NCI-H187 (cell line): ENCODE data around the gene FITM1.

Source experiments
- DNase-seq, 2 experiments: peaks; one replicate each; lab custom pipeline; 2025; lab: John Stamatoyannopoulos, UW

FITM1 gene

DNA sequence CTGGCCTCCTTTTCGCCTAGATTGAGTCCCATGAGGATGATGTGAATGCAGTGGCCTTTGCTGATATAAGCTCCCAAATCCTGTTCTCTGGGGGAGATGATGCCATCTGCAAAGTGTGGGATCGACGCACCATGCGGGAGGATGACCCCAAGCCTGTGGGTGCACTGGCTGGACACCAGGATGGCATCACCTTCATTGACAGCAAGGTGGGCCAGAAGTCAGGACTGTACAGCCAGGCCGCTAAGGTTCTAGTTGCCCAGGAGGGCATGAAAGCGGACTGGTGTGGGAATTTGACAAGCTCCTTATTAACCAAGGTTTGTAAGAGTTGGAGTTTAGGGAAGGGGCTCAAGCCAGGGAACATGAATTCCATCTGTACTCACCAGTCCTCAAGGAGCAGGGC lies 10.8 kb upstream of the FITM1 start:
- DNase-seq, result no peak

DNA sequence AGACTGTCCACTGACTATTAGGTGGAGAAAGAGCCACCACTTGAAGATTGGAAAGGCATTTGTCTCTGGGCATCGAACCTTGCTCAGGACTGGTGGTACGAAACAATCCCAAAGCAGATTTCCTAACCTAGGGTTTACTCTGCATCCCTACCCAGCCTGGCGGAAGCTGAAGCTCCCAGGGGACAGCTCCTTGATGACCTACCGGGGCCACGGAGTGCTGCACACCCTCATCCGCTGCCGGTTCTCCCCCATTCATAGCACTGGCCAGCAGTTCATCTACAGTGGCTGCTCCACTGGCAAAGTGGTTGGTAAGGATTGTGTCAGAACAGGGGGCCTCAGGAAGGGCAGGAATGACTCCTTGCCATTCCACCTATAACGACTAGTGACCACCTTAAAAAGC lies 9.2 kb upstream of the FITM1 start:
- DNase-seq, result no peak

DNA sequence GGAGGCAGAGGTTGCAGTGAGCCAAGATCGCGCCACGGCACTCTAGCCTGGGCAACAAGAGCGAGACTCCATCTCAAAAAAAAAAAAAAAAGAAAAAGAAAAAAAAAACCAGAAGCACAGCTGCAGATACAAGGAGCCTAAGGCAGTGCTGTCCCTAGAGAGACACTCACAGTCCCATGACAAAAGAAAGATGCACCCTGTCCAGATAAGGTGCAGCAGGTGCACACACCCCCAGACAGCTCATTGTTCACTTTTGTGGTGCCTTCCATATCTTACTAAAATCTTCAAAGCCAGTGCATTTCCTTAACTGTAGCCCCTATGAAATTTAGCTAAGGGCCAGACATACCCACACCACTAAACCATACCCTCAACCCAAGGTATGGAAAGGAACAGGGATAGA lies 8.0 kb upstream of the FITM1 start:
- DNase-seq, result no peak

DNA sequence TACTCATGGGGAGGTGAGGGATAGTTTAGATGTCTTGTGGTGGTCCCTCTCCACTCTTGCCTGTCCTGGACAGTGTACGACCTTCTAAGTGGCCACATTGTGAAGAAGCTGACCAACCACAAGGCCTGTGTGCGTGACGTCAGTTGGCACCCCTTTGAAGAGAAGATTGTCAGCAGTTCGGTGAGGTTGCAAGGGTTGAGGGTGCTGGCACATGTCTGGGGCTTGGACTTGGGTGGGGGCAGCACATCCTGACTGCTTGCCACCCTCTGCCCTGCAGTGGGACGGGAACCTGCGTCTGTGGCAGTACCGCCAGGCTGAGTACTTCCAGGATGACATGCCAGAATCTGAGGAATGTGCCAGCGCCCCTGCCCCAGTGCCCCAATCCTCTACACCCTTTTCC lies 7.6 kb upstream of the FITM1 start:
- DNase-seq, result no peak

DNA sequence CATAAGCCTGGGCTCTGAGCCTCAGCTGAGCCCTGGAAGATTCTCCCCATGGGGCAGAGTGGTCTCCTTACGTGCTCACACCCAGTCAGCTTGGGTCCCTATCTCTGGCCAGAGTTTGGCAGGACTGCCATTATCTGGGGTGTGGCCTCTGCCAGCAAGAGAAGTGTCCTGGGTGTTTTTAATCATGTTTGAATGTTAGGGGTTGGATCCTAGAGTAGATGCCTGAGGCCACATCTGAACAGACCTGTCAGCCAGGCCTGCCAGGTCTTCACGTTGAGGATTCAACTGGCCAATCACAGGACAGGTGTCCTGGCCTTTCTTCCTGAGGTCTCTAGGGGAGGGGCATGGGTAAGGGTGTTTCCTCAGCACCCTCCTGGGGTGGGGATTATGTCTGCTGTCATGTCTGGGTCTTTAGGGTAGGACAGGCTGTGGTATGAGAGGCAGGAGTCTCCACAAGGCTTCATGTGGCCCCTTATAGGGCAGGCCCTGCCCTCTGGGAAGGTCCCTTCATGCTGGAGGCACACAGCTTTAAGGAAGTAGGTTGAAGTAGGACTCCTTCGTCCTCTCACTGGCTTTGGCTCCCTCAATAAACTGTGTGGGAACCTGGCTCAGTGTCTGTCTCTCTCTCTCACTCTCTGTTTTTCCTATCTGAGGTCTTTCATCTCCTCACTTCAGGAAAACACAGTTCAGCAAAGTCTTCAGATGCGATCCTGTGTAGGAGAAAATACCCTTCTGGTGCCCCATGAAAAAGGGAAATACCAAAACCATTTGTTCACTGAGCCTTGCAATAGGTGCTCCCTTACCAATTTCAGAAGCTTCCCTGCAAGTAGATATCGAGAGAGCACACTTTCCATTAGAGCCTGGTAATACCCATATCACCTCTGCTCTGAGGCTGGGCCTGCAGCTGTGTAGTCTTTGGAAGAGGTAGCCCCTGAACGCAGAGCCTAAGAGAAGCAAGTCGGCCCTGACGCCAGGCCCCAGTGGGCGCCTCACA lies 6.7 kb upstream of the FITM1 start:
- no peak for DNase-seq

DNA sequence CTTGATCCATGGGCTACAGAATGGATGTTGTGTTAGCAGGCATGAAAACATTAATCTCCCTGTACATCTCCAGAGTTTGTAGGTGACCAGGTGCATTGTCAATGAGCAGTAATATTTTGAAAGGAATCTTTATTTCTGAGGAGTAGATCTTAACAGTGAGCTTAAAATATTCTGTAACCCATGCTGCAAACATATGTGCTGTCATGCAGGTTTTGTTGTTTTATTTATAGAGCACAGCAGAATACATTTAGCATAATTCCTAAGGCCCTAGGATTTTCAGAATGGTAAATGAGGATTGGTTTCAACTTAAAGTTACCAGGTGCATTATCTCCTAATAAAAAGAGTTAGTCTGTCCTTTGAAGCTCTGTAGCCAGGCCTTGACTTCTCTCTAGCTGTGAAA lies 3.5 kb upstream of the FITM1 start:
- DNase-seq, result no peak

DNA sequence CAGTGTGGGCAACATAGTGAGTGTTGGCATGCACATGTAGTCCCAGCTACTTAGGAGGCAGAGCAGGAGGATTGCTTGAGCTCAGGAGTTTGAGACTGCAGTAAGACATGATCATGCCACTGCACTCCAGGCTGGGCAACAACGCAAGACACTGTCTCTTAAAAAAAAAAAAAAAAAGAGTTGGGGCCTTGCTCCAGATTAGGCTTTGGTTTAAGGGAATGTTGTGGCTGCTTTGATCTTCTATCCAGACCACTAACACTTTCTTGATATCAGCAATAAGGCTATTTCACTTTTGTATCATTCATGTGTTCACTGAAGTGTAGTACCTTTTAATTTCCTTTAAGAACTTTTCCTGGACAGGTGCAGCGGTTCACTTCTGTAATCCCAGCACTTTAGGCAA lies 2.8 kb upstream of the FITM1 start:
- DNase-seq, result no peak

DNA sequence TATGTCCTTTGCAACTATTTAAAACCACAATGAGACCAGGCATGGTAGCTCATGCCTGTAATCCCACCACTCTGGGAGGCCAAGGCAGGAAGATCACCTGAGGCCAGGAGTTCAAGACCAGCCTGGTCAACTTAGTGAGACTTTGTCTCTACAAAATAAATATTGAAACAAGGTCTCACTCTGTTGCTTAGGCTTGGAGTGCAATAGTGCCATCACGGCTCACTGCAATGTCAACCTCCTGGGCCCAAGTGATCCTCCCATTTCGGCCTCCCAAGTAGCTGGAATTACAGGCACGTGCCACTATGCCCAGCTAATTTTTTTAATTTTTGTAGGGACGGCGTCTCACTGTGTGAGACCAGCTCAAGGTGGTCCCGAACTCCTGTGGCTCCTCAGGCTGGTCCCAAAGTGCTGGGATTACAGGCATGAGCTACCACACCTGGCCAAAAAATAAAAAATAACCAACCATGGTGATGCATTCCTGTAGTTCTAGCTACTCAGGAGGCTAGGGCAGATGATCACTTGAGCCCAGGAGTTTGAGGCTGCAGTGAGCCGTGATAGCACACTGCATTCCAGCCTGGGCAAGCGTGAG lies 955 bp upstream of the FITM1 start:
- DNase-seq, result no peak

DNA sequence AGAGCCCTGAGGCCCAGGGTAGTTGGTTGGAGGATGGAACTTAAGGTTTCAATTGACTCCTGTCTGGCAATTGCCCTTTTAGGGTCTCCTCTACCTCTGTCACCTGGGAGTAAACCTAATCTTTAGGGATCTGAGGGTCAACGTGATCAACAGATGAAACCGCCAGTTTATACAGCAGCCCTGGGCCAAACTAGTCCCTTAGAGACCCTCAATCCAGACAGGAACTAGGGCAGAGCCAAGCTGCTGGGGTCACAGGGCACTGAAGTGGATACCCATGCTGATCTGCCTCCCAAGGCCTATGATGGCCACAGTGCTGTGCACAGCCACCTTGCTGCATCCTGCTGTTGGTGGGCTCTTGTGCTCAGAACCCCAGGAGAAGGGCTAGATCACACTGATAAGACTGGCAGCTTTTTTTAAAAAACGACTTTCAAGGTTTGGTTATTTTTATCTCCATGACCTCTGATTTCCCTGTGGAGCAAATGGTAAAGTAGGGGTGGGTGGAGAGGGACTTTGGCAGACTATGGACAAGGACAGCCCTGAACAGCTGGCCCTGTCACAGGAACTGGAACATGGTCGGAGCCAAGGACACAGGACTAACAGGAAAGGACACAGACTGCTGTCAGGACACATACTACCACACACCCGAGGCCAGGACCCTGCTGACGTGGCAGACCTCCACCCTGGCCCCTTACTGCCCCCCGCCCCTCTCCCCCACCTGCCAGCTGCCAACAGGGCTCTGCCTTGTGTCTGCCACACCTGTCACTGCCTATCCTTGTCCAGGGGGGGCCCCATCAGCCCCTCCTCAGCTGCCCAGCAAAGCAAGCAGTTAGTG lies 474 bp downstream of the FITM1 start:
- DNase-seq, result no peak

DNA sequence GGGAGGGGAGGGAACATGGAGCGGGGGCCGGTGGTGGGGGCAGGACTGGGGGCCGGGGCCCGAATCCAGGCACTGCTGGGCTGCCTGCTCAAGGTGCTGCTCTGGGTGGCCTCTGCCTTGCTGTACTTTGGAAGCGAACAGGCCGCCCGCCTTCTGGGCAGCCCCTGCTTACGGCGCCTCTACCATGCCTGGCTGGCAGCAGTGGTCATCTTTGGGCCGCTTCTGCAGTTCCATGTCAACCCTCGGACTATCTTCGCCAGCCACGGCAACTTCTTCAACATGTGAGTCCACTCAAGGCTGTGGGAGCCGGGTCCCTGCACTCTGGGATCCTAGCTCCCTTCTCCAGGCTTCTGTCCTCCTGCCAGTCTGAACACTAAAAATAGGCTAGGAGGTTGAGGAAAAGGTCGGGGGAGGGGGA lies 1.1 kb downstream of the FITM1 start:
- no peak for DNase-seq

DNA sequence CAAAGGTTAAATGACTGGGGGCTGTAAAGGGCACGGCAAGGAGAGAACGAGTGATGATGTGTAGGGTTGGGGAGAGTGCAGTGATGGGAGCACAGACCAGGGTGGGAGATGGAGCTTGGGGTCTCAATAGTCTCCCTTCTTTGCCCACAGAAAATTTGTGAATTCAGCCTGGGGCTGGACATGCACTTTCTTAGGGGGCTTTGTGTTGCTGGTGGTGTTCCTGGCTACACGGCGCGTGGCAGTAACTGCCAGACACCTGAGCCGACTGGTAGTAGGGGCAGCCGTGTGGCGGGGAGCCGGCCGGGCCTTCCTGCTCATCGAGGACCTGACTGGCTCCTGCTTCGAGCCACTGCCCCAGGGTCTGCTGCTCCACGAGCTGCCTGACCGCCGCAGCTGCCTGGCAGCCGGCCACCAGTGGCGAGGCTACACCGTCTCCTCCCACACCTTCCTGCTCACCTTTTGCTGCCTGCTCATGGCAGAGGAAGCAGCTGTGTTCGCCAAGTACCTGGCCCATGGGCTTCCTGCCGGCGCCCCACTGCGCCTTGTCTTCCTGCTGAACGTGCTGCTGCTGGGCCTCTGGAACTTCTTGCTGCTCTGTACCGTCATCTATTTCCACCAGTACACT lies 1.7 kb downstream of the FITM1 start:
- no peak for DNase-seq

DNA sequence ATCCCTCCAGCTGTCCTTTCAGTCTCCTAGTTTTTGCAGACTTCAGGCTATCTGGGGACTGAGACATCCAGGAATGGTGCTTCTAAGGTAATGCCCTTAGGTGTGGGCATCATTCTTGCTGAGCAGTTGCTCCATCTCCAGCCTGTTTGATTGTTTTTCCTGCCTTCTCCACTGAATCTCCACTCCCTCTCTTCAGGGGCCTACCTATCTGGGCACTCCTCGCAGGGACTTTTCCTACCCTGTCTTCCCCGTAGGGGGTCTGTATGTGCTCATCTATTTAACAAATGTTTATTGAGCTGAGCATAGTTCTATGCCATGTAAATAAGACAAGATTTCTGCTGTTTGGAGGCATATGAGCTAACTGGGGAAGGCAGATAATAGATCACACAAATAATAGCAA lies 2.5 kb downstream of the FITM1 start:
- no peak for DNase-seq

DNA sequence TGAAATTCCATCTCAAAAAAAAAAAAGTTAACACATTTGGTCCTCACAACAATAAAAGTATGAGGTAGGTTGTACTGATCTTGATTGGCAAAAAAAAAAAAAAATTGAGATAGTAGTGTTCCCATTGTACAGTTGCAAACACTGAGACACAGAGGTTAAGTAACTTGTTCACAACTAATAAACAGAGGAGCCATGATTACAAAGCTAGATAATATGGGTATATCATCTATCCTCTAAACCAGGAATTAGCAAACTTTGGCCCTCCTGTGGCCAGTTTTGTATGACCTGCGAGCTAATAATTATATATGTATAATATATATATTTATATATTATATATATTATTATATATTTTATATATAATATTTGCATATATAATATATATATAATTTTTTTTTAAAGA lies 3.3 kb downstream of the FITM1 start:
- no peak for DNase-seq

DNA sequence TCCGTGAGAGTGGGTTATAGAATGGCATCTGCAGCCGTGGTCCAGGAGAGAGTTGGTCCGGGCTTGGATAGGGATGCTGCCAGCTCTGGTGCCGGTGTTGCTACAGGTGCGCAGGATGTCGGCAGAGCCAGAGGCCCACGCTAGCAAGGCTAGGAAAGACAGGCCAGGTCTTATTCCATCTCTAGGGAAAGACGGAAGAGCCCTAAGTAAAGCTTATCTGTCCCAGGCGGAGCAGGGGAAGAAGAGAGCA lies 5.0 kb downstream of the FITM1 start:
- no peak for DNase-seq

DNA sequence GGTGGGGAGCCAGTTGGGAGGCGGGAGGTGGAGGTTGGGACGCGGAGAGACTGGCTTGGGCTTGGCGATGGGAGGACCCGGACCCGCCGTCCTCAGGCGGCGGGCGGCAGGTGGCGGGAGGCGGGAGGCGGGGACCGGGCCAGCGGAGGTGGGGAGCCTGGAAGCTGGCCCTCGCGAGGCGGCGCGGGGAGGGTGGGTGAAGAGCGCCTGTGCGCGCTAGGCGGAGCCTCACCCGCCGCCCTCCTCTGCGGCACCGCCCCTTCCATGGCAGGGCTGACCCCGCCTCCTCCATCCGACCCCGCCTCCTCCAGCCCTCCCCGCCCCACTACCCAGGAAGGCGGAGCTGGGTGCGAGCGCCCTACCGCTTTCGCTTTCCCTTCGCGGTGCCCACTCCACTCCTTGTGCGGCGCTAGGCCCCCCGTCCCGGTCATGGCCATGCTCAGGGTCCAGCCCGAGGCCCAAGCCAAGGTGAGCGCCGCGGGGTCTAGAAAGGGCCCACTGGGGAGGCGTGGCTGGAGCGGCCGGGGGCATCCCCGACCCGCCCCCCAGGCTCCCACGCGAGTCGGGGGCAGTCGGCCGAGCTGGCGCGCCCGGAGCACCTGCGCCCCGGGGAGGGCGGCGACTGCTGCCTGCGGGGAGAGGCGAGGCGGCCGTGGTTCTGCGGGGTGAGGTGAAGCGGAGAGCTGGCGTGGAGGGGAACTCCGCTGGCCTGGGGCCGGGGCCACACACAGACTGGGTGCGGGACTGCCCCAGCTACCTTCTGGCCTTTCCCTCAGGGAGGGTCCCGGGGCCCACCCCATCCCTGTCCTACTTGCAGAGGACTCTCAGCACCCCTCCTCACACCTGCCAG lies 5.6 kb downstream of the FITM1 start, which contains the start of gene PSME1:
Gene PSME1 (plus strand): TSS at position 361 of the 850 bp plus-strand sequence. CDS start 69 bp downstream, at position 430.
- DNase-seq, result peak; percentile 91 to 95

DNA sequence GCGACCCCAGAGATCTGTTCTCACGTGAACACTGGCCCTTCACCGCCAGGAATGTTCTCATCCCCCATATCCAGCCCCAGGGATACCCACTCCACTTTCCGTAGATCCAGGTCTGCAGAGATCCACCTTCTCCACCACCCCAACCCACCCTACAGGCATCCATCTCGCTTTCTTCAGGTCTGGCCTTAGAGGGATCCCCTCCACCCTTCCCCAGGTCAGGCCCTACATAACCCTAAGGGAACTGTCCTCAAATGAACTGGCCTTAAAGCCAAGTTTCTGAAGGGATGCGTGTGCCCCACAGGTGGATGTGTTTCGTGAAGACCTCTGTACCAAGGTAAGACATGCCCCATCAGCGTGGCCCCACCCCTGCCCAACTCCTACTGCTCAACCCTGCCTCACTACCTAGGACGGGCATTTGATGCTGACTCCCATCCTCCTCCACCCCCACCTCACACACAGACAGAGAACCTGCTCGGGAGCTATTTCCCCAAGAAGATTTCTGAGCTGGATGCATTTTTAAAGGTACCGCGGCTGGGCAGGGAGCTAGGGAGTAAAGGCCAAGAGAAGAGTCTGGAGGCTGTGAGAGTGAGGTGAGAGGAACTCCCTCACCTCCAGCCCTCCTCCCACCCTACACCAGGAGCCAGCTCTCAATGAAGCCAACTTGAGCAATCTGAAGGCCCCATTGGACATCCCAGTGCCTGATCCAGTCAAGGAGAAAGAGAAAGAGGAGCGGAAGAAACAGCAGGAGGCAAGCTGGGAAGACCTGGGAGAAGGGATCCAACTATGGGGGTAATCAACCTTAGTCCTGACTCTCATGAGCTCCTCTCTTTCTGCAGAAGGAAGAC lies 6.4 kb downstream of the FITM1 start:
- no peak for DNase-seq

DNA sequence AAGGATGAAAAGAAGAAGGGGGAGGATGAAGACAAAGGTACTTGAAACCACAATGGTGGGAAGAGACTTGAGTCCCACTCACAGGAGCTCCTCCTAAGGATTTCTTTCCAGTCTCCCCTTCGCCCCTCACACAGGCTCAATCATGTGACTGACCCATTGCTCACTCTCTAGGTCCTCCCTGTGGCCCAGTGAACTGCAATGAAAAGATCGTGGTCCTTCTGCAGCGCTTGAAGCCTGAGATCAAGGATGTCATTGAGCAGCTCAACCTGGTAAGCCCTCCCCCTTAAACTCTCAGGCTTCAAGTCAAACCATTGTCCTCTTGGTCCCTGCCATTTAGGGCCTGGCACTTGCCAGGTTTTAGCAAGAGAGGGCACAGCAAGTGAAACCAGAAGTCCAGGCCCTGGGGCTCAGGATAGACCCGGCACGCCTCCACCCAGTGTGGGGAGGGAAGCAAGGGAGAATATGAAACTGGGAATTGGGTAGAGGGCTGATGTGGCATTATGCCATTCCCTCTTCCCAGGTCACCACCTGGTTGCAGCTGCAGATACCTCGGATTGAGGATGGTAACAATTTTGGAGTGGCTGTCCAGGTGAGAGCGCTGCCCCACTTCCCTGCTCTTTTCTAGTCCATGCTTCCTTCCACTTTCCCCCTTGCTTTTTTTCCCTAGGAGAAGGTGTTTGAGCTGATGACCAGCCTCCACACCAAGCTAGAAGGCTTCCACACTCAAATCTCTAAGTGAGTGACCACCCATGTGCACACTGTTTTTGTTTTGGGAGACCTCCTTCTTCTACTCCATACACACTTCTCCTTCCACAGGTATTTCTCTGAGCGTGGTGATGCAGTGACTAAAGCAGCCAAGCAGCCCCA lies 7.3 kb downstream of the FITM1 start:
- DNase-seq, result no peak

DNA sequence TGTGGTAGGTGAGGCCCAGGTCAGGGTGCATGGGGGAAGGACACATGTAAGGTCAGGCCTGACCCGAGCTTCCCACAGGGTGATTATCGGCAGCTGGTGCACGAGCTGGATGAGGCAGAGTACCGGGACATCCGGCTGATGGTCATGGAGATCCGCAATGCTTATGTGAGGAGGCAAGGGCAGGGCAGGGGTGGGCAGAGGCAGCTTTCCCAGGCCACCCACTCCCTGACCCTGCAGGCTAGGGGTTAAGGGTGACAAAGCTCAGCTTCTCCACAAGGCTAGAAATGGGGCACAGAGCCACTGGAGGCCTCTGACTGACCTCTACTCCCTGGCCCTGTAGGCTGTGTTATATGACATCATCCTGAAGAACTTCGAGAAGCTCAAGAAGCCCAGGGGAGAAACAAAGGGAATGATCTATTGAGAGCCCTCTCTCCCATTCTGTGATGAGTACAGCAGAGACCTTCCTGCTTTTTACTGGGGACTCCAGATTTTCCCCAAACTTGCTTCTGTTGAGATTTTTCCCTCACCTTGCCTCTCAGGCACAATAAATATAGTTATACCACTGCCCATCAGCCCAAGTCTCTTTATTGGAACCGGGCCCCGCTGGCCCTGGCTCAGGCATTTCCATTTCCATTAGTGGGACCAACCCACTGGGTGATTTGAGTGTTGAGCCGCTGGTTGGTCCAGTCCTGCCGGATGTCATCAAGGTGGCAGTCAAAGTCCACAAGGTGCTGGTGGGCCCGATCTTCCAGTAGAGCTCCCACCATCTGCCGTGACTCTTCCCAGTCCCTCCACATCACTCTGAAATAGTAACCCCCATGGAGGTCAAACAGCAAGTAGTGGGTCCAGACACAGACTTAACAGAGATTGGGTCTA lies 8.2 kb downstream of the FITM1 start:
- no peak for DNase-seq
